ENCODE results near the gene IL11RA.
A peak's percentile ranks its signal among the peaks of the same experiment; 100 is the strongest.
"Not testable (repeated sequence)": the region's sequence is repeated elsewhere in the genome, so short reads cannot be mapped to it uniquely, and the experiment has no call there.

IL11RA gene

DNA sequence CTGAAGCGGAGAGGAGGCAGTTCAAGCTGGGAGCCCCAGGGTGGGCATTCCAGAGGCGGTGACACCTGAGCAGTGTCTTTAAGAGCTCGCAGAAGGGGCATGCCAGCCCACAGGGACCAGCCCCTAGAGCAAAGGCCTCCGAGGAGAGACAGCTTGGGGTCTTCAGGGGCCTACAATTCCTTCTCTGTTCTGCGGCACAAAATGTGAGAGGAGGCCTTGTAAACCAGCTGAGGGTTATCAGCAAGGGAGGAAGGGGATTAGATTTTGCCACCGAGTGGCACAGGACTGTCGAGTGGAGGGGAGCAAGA, 13.9 kb upstream of the IL11RA start:
- TF ChIP-seq MYC (IDR thresholded peaks at IDR 0.05; ENCODE audit: low read depth, low read length) (0 out of 2 replicates have a peak, but pooled peaks have one; percentile 23), CTCF (IDR thresholded peaks at IDR 0.05; ENCODE audit: low read depth, low read length) (no peak), POLR2A (IDR thresholded peaks at IDR 0.05; ENCODE audit: extremely low read depth, insufficient read length) (no peak), MAX (IDR thresholded peaks at IDR 0.05; ENCODE audit: low read depth, low read length) (peak; percentile 31; the same call in 1 of the 2 replicates)
- DNase-seq (ENCODE audit: low read depth): no peak
- H3K4me3 ChIP-seq (ENCODE audit: low read depth, low read length): peak overlapping the region; percentile 66

GRCh38 chr9:34639322-34639721, 12.7 kb upstream of the IL11RA start:
- not testable (repeated sequence) for H3K4me3 ChIP-seq (ENCODE audit: low read depth, low read length); DNase-seq (ENCODE audit: low read depth)

DNA sequence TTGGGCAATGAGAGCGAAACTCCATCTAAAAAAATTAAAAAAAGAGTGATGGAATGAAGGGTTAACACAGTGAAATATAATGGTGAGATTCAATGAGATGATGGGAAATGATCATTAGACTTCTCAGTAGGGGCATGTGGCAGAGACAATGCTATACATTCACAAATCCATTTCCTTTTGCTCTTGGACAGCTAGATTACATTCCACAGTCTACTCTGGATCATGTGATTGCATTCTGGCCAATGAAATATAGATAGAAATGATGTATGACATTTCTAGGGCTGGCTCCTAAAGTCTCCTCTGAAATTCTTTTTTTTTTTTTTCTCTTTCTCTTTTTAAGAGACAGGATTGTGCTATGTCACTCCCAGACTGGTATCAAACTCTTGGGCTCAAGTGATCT, 9.3 kb upstream of the IL11RA start:
- no peak overlapping the region for H3K4me3 ChIP-seq (ENCODE audit: low read depth, low read length)
- DNase-seq (ENCODE audit: low read depth): no peak
- no peak for TF ChIP-seq MYC (IDR thresholded peaks at IDR 0.05; ENCODE audit: low read depth, low read length)
- no peak for TF ChIP-seq POLR2A (IDR thresholded peaks at IDR 0.05; ENCODE audit: extremely low read depth, insufficient read length)
- TF ChIP-seq MAX (IDR thresholded peaks at IDR 0.05; ENCODE audit: low read depth, low read length): no peak
- no peak for TF ChIP-seq CTCF (IDR thresholded peaks at IDR 0.05; ENCODE audit: low read depth, low read length)

- DNase-seq (ENCODE audit: low read depth): no peak
- no peak overlapping the region for H3K4me3 ChIP-seq (ENCODE audit: low read depth, low read length)
- TF ChIP-seq MYC (IDR thresholded peaks at IDR 0.05; ENCODE audit: low read depth, low read length): no peak
- TF ChIP-seq MAX (IDR thresholded peaks at IDR 0.05; ENCODE audit: low read depth, low read length): no peak
- TF ChIP-seq POLR2A (IDR thresholded peaks at IDR 0.05; ENCODE audit: extremely low read depth, insufficient read length): no peak
- no peak for TF ChIP-seq CTCF (IDR thresholded peaks at IDR 0.05; ENCODE audit: low read depth, low read length)
Measured at GRCh38 chr9:34644766-34645314, 7.1 kb upstream of the IL11RA start.

GRCh38 chr9:34646211-34647083, 5.5 kb upstream of the IL11RA start, which contains the start of gene GALT:
Gene GALT, plus strand, starts transcription at chr9:34646675. Its CDS starts 30 bp downstream, at chr9:34646705.
- peak; percentile 68 for TF ChIP-seq MYC (IDR thresholded peaks at IDR 0.05; ENCODE audit: low read depth, low read length)
- peak; percentile 99 for TF ChIP-seq MAX (IDR thresholded peaks at IDR 0.05; ENCODE audit: low read depth, low read length)
- peak; percentile 86 for TF ChIP-seq CTCF (IDR thresholded peaks at IDR 0.05; ENCODE audit: low read depth, low read length)
- peak; percentile 89 for TF ChIP-seq POLR2A (IDR thresholded peaks at IDR 0.05; ENCODE audit: extremely low read depth, insufficient read length)
- DNase-seq (ENCODE audit: low read depth): peak; percentile 98
- H3K4me3 ChIP-seq (ENCODE audit: low read depth, low read length): peak within 1 kb of the TSS; percentile 92

GRCh38 chr9:34647084-34647403, 4.9 kb upstream of the IL11RA start:
- DNase-seq (ENCODE audit: low read depth): no peak
- peak; percentile 66 for TF ChIP-seq MAX (IDR thresholded peaks at IDR 0.05; ENCODE audit: low read depth, low read length)
- 0 out of 2 replicates have a peak, but pooled peaks have one; percentile 44 for TF ChIP-seq MYC (IDR thresholded peaks at IDR 0.05; ENCODE audit: low read depth, low read length)
- no peak for TF ChIP-seq CTCF (IDR thresholded peaks at IDR 0.05; ENCODE audit: low read depth, low read length)
- TF ChIP-seq POLR2A (IDR thresholded peaks at IDR 0.05; ENCODE audit: extremely low read depth, insufficient read length): no peak
- H3K4me3 ChIP-seq (ENCODE audit: low read depth, low read length): peak overlapping the region; percentile 92
